ENCODE data around the gene WDR44.

Gene WDR44

DNA sequence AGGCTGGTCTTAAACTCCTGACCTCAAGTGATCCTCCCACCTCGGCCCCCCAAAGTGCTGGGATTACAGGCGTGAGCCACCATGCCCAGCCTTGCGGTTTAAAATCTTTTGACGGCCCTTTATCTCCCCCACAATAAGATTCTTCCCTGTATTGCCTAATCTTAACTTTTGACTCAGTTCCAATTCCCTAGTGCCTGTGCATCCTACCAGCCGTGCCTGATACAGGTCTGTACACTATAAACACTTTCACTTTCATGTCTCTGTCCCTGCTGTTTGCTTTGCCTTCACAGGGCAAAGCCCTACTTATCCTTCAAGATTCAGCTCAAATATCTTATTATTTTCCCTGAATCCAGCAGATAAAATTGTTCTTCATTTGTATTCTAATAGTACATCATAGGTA lies 74.6 kb downstream of the WDR44 start:
- Histone ChIP-seq H3K4me1 (no peaks in the 10 kb centered on the region), H3K9me3 (no peaks in the 10 kb centered on the region), H3K36me3 (no peaks in the 10 kb centered on the region), H3K4me3 (ENCODE audit: low read depth, low read length) (no peak overlapping the region), H3K27me3 (no peaks in the 10 kb centered on the region)
- TF ChIP-seq, protein P1, sequence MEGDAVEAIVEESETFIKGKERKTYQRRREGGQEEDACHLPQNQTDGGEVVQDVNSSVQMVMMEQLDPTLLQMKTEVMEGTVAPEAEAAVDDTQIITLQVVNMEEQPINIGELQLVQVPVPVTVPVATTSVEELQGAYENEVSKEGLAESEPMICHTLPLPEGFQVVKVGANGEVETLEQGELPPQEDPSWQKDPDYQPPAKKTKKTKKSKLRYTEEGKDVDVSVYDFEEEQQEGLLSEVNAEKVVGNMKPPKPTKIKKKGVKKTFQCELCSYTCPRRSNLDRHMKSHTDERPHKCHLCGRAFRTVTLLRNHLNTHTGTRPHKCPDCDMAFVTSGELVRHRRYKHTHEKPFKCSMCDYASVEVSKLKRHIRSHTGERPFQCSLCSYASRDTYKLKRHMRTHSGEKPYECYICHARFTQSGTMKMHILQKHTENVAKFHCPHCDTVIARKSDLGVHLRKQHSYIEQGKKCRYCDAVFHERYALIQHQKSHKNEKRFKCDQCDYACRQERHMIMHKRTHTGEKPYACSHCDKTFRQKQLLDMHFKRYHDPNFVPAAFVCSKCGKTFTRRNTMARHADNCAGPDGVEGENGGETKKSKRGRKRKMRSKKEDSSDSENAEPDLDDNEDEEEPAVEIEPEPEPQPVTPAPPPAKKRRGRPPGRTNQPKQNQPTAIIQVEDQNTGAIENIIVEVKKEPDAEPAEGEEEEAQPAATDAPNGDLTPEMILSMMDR (IDR thresholded peaks at IDR 0.05; ENCODE audit: low read depth, low read length): no peak
- no peak for DNase-seq

DNA sequence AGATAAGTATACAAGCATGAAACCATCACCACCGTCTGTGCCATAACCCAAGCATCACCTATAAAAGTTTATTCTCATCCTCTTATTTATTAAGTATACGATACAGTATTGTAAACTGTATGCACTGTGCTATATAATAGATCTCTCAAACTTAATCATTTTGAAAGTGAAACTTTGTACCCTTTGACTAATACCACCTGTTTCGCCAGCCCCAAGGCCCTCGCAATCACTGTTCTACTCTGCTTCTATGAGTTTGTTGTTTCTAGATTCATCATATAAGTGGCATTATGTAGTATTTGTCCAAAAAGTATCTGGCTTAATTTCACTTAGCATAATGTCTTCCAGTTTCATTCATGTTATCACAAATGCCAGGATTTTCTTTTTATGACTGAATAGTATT lies 77.7 kb downstream of the WDR44 start:
- H3K4me1 ChIP-seq: no peaks in the 10 kb centered on the region
- no peak overlapping the region for H3K4me3 ChIP-seq (ENCODE audit: low read depth, low read length)
- no peak for DNase-seq
- H3K27me3 ChIP-seq: no peaks in the 10 kb centered on the region
- H3K36me3 ChIP-seq: no peaks in the 10 kb centered on the region
- H3K9me3 ChIP-seq: no peaks in the 10 kb centered on the region
- TF ChIP-seq, protein P1 (IDR thresholded peaks at IDR 0.05; ENCODE audit: low read depth, low read length): no peak

DNA sequence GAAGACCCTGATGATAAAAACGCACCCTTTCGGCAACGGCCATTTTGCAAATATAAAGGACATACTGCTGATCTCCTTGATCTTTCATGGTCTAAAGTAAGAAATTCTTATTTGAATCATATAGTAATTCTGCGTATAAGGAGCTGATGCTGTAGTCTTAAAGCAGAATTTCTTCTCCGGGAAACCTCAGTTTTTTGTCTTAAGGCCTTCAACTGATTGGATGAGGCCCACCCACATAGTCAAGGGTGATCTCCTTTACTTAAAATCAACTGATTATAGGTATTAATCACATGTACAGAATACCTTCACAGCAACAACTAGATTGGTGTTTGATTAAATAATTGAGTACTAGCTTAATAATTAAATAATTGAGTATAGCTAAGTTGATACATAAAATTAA lies 86.9 kb downstream of the WDR44 start:
- Histone ChIP-seq H3K36me3 (no peaks in the 10 kb centered on the region; the same call in 1 of the 2 replicates), H3K4me3 (ENCODE audit: low read depth, low read length) (no peak overlapping the region), H3K9me3 (no peaks in the 10 kb centered on the region), H3K4me1 (no peaks in the 10 kb centered on the region), H3K27me3 (no peaks in the 10 kb centered on the region)
- TF ChIP-seq, protein P1 (IDR thresholded peaks at IDR 0.05; ENCODE audit: low read depth, low read length): no peak
- no peak for DNase-seq

DNA sequence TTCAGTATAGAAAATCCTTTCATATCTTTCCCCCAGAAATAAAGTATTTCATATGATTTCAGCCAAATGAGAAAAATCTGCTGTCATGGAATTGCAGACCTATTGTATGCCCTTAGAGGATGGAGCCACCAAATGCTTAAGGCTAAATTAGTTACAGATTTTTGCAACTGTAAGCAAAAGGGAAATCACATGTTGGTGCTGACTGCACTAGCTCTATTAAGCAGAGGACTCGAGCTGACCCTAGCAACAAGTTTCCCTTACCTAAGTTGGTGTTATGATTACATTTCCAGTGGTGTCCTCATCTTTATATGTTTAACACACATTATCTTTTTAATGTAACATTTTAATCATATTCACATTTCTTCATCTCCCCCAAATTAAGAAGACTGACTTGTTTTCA lies 91.4 kb downstream of the WDR44 start:
- H3K36me3 ChIP-seq: no peaks in the 10 kb centered on the region; the same call in 1 of the 2 replicates
- TF ChIP-seq, protein P1 (IDR thresholded peaks at IDR 0.05; ENCODE audit: low read depth, low read length): no peak
- H3K9me3 ChIP-seq: no peaks in the 10 kb centered on the region
- no peak for DNase-seq
- no peaks in the 10 kb centered on the region for H3K27me3 ChIP-seq
- no peak overlapping the region for H3K4me3 ChIP-seq (ENCODE audit: low read depth, low read length)
- H3K4me1 ChIP-seq: no peaks in the 10 kb centered on the region

DNA sequence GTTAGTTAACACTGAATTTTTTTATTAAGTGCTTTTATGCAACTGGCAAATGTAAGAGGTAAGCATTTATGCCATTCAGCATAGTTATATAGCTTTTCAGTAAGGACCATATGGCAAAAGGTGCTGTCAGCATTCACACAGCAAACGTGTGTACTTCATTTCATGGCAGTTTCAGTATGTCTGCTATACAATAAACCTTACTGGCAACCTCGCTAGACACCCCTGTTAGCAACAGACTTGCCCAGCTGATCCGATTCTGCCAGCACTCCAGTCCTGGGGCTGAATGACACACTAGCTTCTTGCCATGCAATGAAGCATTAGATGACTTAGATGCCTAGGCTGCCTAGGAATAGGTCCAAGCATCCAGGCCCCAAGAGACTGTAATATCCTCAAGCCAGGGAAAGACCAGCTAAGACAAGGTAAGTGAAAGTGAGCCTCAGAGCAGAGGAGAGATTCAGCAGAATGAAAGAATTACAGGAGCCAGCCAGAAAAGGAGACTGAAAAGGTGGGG lies 102.4 kb downstream of the WDR44 start:
- Histone ChIP-seq H3K36me3 (no peaks in the 10 kb centered on the region), H3K4me3 (ENCODE audit: low read depth, low read length) (no peak overlapping the region), H3K4me1 (no peaks in the 10 kb centered on the region), H3K27me3 (no peaks in the 10 kb centered on the region), H3K9me3 (no peaks in the 10 kb centered on the region)
- no peak for DNase-seq
- TF ChIP-seq, protein P1 (IDR thresholded peaks at IDR 0.05; ENCODE audit: low read depth, low read length): no peak

DNA sequence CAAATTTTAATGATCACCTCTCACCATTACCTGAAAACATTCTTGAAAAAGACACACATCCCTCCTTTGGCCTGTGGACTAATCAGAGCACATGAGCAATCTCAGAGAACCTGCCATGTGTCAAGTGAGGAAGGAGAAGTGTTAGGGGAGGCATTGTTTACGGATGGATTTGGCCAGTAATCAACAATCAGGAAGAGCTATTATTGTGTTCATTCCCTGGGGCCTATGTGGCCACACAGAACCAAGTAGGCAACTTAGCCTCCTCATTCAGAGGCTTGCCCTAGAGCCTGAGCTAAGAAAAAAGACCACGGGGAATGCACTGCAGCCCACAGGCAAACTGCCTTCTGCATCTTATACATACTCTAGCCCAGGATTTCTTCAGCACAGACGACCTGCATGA lies 109.1 kb downstream of the WDR44 start:
- TF ChIP-seq, protein P1 (IDR thresholded peaks at IDR 0.05; ENCODE audit: low read depth, low read length): no peak
- Histone ChIP-seq H3K9me3 (no peaks in the 10 kb centered on the region), H3K27me3 (no peaks in the 10 kb centered on the region), H3K4me1 (no peaks in the 10 kb centered on the region), H3K36me3 (no peaks in the 10 kb centered on the region), H3K4me3 (ENCODE audit: low read depth, low read length) (no peak overlapping the region)
- DNase-seq: no peak

All from BE2C (cell line).